Suppressor macrophage treated with lipopolysaccharide for 4 hours (primary cell): Measurements from ENCODE around the gene G3BP1.
"Not testable (repeated sequence)": the region's sequence is repeated elsewhere in the genome, so short reads cannot be mapped to it uniquely, and the experiment has no call there.

Experiments
- DNase-seq: peaks from one replicate; pipeline ENCODE4 v3.0.0-alpha.2; 2020

Gene G3BP1

GRCh38 chr5:151800532-151800931 is 28.8 kb downstream of the G3BP1 start:
- DNase-seq: no peak

GRCh38 chr5:151805414-151806223 is 33.9 kb downstream of the G3BP1 start:
- DNase-seq: peak; percentile 33

GRCh38 chr5:151808451-151809169 is 36.9 kb downstream of the G3BP1 start:
- no peak for DNase-seq

GRCh38 chr5:151810449-151810848 is 38.7 kb downstream of the G3BP1 start:
- no peak for DNase-seq

- DNase-seq: peak; percentile 17
Measured at GRCh38 chr5:151810897-151811296, 39.1 kb downstream of the G3BP1 start.

GRCh38 chr5:151811593-151812321 is 40.0 kb downstream of the G3BP1 start:
- peak; percentile 9 for DNase-seq

GRCh38 chr5:151812757-151813309 is 41.1 kb downstream of the G3BP1 start:
- no peak for DNase-seq

GRCh38 chr5:151815051-151815450 is 43.3 kb downstream of the G3BP1 start:
- DNase-seq: no peak

- no peak for DNase-seq
Measured at GRCh38 chr5:151819830-151820229, 48.1 kb downstream of the G3BP1 start.

- DNase-seq: no peak
Measured at GRCh38 chr5:151820271-151820670, 48.5 kb downstream of the G3BP1 start.

- no peak for DNase-seq
Measured at GRCh38 chr5:151820903-151821302, 49.1 kb downstream of the G3BP1 start.

GRCh38 chr5:151822141-151822540 is 50.4 kb downstream of the G3BP1 start:
- DNase-seq: no peak

GRCh38 chr5:151825445-151825844 is 53.7 kb downstream of the G3BP1 start:
- DNase-seq: peak; percentile 69

GRCh38 chr5:151829370-151829769 is 57.6 kb downstream of the G3BP1 start:
- no peak for DNase-seq

- not testable (repeated sequence) for DNase-seq
Measured at GRCh38 chr5:151832843-151833242, 61.1 kb downstream of the G3BP1 start.

GRCh38 chr5:151846765-151847164 is 75.0 kb downstream of the G3BP1 start:
- no peak for DNase-seq

GRCh38 chr5:151847871-151848270 is 76.1 kb downstream of the G3BP1 start:
- no peak for DNase-seq

- DNase-seq: no peak
Measured at GRCh38 chr5:151855701-151856100, 83.9 kb downstream of the G3BP1 start.

GRCh38 chr5:151856861-151857260 is 85.1 kb downstream of the G3BP1 start:
- DNase-seq: no peak

- DNase-seq: not testable (repeated sequence)
Measured at GRCh38 chr5:151860867-151861266, 89.1 kb downstream of the G3BP1 start.
